HG03439 (cell line): Measurements from ENCODE around the gene WDR5.
"Not testable (repeated sequence)": the region's sequence is repeated elsewhere in the genome, so short reads cannot be mapped to it uniquely, and the experiment has no call there.

Experiments used
- ATAC-seq: cut with Tn5 transposase; IDR thresholded peaks from one replicate; pipeline ENCODE4 v1.9.1; 2021; ENCODE audit warnings: mild to moderate bottlenecking, moderate library complexity; ENCODE audit not compliant: unreplicated experiment

WDR5 gene

GRCh38 chr9:134135343-134136117, at the start of gene WDR5:
WDR5 (plus strand) TSS chr9:134136082; CDS start chr9:134139878, 3,796 bp downstream.
- peak; percentile 59 for ATAC-seq

GRCh38 chr9:134088063-134088725, 47.7 kb upstream of the WDR5 start:
- no peak for ATAC-seq

GRCh38 chr9:134089972-134090371, 45.9 kb upstream of the WDR5 start:
- ATAC-seq = no peak

- ATAC-seq = no peak
These were observed 36.6 kb upstream of the WDR5 start for GRCh38 chr9:134099123-134099761.

GRCh38 chr9:134100040-134100439, 35.8 kb upstream of the WDR5 start:
- no peak for ATAC-seq

GRCh38 chr9:134101133-134101532, 34.7 kb upstream of the WDR5 start:
- ATAC-seq = not testable (repeated sequence)

- no peak for ATAC-seq
These were observed 34.2 kb upstream of the WDR5 start for GRCh38 chr9:134101623-134102149.

- no peak for ATAC-seq
These were observed 32.4 kb upstream of the WDR5 start for GRCh38 chr9:134103391-134103998.

- no peak for ATAC-seq
These were observed 24.8 kb upstream of the WDR5 start for GRCh38 chr9:134111064-134111463.

GRCh38 chr9:134112561-134112960, 23.3 kb upstream of the WDR5 start:
- no peak for ATAC-seq

GRCh38 chr9:134118972-134119371, 16.9 kb upstream of the WDR5 start:
- not testable (repeated sequence) for ATAC-seq

- no peak for ATAC-seq
These were observed 12.1 kb upstream of the WDR5 start for GRCh38 chr9:134123764-134124128.

- no peak for ATAC-seq
These were observed 10.3 kb upstream of the WDR5 start for GRCh38 chr9:134125413-134126095.

- ATAC-seq = no peak
These were observed 9.5 kb upstream of the WDR5 start for GRCh38 chr9:134126373-134126772.

- no peak for ATAC-seq
These were observed 8.8 kb upstream of the WDR5 start for GRCh38 chr9:134127065-134127580.

GRCh38 chr9:134127616-134128015, 8.3 kb upstream of the WDR5 start:
- ATAC-seq = no peak

GRCh38 chr9:134128727-134129679, 6.9 kb upstream of the WDR5 start:
- ATAC-seq = no peak

GRCh38 chr9:134130503-134131375, 5.1 kb upstream of the WDR5 start:
- no peak for ATAC-seq
